Measurements from ENCODE around the gene SOX13.

Gene SOX13

GRCh38 chr1:204132718-204133117 is 59.8 kb downstream of the SOX13 start:
- no peak for FAIRE-seq

GRCh38 chr1:204134103-204134502 is 61.2 kb downstream of the SOX13 start:
- FAIRE-seq: no peak

- no peak for FAIRE-seq
Measured at GRCh38 chr1:204136814-204137213, 63.9 kb downstream of the SOX13 start.

GRCh38 chr1:204139088-204139487 is 66.2 kb downstream of the SOX13 start:
- FAIRE-seq: no peak

- no peak for FAIRE-seq
Measured at GRCh38 chr1:204139952-204140351, 67.0 kb downstream of the SOX13 start.

GRCh38 chr1:204141131-204141530 is 68.2 kb downstream of the SOX13 start:
- no peak for FAIRE-seq

GRCh38 chr1:204142032-204142974 is 69.4 kb downstream of the SOX13 start:
- no peak for FAIRE-seq

GRCh38 chr1:204143276-204144041 is 70.5 kb downstream of the SOX13 start:
- FAIRE-seq: no peak

- FAIRE-seq: no peak
Measured at GRCh38 chr1:204145033-204145504, 72.2 kb downstream of the SOX13 start.

- FAIRE-seq: no peak
Measured at GRCh38 chr1:204146309-204146708, 73.4 kb downstream of the SOX13 start.

GRCh38 chr1:204146965-204147364 is 74.0 kb downstream of the SOX13 start:
- FAIRE-seq: no peak

GRCh38 chr1:204147406-204148383 is 74.8 kb downstream of the SOX13 start:
- FAIRE-seq: no peak

GRCh38 chr1:204149107-204149506 is 76.2 kb downstream of the SOX13 start:
- FAIRE-seq: no peak

- no peak for FAIRE-seq
Measured at GRCh38 chr1:204149635-204150565, 77.0 kb downstream of the SOX13 start.

GRCh38 chr1:204150702-204151551 is 78.0 kb downstream of the SOX13 start:
- no peak for FAIRE-seq

- FAIRE-seq: no peak
Measured at GRCh38 chr1:204151552-204152309, 78.8 kb downstream of the SOX13 start, which contains the start of gene ETNK2. Gene ETNK2 (minus strand): TSS chr1:204152044. CDS start chr1:204151852, 192 bp downstream.

GRCh38 chr1:204152310-204153044 is 79.6 kb downstream of the SOX13 start:
- no peak for FAIRE-seq

GRCh38 chr1:204153667-204154066 is 80.8 kb downstream of the SOX13 start:
- no peak for FAIRE-seq
